ENCODE data around the gene IER3.
"Not testable (repeated sequence)": the region's sequence is repeated elsewhere in the genome, so short reads cannot be mapped to it uniquely, and the experiment has no call there.

IER3 gene

DNA sequence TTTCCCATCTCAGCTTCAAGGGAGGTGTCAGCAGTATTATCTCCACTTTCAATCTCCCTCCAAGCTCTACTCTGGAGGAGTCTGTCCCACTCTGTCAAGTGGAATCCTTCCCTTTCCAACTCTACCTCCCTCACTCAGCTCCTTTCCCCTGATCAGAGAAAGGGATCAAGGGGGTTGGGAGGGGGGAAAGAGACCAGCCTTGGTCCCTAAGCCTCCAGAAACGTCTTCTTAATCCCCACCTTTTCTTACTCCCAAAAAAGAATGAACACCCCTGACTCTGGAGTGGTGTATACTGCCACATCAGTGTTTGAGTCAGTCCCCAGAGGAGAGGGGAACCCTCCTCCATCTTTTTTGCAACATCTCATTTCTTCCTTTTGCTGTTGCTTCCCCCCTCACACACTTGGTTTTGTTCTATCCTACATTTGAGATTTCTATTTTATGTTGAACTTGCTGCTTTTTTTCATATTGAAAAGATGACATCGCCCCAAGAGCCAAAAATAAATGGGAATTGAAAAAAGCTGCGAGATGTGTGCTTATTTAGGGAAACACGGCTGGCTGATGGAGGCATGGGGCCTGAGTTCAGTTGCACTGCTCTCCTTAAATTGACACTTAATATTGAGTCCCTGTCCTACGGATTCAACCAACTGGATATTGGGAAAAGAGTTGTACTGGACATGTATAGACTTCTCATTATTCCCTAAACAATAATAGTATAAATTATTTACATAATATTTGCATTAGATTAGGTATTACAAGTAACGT, 19.3 kb downstream of the IER3 start:
- TF ChIP-seq, protein P1, sequence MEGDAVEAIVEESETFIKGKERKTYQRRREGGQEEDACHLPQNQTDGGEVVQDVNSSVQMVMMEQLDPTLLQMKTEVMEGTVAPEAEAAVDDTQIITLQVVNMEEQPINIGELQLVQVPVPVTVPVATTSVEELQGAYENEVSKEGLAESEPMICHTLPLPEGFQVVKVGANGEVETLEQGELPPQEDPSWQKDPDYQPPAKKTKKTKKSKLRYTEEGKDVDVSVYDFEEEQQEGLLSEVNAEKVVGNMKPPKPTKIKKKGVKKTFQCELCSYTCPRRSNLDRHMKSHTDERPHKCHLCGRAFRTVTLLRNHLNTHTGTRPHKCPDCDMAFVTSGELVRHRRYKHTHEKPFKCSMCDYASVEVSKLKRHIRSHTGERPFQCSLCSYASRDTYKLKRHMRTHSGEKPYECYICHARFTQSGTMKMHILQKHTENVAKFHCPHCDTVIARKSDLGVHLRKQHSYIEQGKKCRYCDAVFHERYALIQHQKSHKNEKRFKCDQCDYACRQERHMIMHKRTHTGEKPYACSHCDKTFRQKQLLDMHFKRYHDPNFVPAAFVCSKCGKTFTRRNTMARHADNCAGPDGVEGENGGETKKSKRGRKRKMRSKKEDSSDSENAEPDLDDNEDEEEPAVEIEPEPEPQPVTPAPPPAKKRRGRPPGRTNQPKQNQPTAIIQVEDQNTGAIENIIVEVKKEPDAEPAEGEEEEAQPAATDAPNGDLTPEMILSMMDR (IDR thresholded peaks at IDR 0.05; ENCODE audit: unreplicated experiment in 3 of 3) = no peak
- Mint-ChIP-seq H3K9me3 (no peaks in the 10 kb centered on the region), H3K4me1 (peaks cover 36% of the 10 kb centered on the region), H3K27ac (peak overlapping the region; percentile 0 to 40 (median 28)), H3K27me3 (ENCODE audit: low read depth) (no peaks in the 10 kb centered on the region), H3K36me3 (ENCODE audit: low read depth) (peaks cover 63% of the 10 kb centered on the region), H3K4me3 (peak overlapping the region; percentile 47 to 63 (median 61))

DNA sequence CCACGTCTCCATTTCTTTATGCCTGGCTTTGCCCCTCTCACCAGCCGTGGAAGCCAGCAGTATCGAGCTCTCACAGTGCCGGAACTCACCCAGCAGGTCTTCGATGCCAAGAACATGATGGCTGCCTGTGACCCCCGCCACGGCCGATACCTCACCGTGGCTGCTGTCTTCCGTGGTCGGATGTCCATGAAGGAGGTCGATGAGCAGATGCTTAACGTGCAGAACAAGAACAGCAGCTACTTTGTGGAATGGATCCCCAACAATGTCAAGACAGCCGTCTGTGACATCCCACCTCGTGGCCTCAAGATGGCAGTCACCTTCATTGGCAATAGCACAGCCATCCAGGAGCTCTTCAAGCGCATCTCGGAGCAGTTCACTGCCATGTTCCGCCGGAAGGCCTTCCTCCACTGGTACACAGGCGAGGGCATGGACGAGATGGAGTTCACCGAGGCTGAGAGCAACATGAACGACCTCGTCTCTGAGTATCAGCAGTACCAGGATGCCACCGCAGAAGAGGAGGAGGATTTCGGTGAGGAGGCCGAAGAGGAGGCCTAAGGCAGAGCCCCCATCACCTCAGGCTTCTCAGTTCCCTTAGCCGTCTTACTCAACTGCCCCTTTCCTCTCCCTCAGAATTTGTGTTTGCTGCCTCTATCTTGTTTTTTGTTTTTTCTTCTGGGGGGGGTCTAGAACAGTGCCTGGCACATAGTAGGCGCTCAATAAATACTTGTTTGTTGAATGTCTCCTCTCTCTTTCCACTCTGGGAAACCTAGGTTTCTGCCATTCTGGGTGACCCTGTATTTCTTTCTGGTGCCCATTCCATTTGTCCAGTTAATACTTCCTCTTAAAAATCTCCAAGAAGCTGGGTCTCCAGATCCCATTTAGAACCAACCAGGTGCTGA, 20.3 kb downstream of the IER3 start:
- Mint-ChIP-seq H3K36me3 (ENCODE audit: low read depth) (peaks cover 59% of the 10 kb centered on the region), H3K27ac (peak overlapping the region; percentile 0 to 99 (median 83)), H3K4me3 (peak overlapping the region; percentile 99), H3K4me1 (peaks cover 46% of the 10 kb centered on the region)
- not testable (repeated sequence) for H3K9me3 Mint-ChIP-seq; H3K27me3 Mint-ChIP-seq (ENCODE audit: low read depth)

DNA sequence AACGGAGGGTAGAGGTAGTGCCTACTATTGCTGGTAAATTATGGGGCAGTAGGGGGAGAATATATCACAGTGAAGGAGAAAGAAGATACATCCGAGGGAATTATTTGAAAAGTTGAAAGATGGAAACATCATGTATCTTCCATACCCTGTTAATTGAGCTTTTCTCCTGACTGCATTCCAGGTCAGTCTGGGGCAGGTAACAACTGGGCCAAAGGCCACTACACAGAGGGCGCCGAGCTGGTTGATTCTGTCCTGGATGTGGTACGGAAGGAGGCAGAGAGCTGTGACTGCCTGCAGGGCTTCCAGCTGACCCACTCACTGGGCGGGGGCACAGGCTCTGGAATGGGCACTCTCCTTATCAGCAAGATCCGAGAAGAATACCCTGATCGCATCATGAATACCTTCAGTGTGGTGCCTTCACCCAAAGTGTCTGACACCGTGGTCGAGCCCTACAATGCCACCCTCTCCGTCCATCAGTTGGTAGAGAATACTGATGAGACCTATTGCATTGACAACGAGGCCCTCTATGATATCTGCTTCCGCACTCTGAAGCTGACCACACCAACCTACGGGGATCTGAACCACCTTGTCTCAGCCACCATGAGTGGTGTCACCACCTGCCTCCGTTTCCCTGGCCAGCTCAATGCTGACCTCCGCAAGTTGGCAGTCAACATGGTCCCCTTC, 21.0 kb downstream of the IER3 start:
- H3K27me3 Mint-ChIP-seq (ENCODE audit: low read depth); H3K9me3 Mint-ChIP-seq: not testable (repeated sequence)
- peak overlapping the region; percentile 99 for H3K4me3 Mint-ChIP-seq
- peak overlapping the region; percentile 54 to 99 (median 83) for H3K27ac Mint-ChIP-seq
- peaks cover 47% of the 10 kb centered on the region for H3K4me1 Mint-ChIP-seq
- peaks cover 59% of the 10 kb centered on the region for H3K36me3 Mint-ChIP-seq (ENCODE audit: low read depth)

DNA sequence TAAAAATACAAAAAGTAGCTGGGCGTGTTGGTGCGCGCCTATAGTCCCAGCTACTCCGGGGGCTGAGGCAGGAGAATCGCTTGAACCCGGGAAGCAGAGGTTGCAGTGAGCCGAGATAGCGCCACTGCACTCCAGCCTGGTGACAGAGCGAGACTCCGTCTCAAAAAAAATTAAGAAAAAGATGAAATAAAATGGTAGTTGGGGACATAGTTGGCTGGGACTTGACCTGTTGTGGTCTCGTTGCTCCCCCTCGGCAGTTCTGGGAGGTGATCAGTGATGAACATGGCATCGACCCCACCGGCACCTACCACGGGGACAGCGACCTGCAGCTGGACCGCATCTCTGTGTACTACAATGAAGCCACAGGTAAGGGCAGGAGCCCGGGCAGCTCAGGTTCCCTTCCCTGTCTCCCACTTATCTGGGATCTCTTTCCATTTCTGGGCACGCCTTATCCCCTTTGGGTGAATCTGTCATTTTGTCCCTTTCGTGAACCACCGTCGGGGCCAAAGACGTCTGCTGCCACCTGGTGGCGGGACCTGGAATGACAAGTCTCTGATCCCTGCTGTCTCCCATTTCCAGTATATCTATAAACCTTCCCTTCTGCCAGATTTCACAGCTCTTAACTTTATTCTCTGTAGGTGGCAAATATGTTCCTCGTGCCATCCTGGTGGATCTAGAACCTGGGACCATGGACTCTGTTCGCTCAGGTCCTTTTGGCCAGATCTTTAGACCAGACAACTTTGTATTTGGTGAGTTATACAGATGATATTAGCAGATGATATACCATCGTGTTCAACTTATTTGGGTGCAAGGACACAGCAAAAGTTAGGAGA, 21.9 kb downstream of the IER3 start:
- Mint-ChIP-seq H3K4me1 (peaks cover 51% of the 10 kb centered on the region), H3K4me3 (peak overlapping the region; percentile 99), H3K27me3 (ENCODE audit: low read depth) (no peaks in the 10 kb centered on the region), H3K27ac (peak overlapping the region; percentile 83 to 99 (median 97)), H3K36me3 (ENCODE audit: low read depth) (peaks cover 51% of the 10 kb centered on the region), H3K9me3 (no peaks in the 10 kb centered on the region)
- TF ChIP-seq, protein P1 (IDR thresholded peaks at IDR 0.05; ENCODE audit: unreplicated experiment in 3 of 3) = peak; percentile 91 to 98 (median 95)

DNA sequence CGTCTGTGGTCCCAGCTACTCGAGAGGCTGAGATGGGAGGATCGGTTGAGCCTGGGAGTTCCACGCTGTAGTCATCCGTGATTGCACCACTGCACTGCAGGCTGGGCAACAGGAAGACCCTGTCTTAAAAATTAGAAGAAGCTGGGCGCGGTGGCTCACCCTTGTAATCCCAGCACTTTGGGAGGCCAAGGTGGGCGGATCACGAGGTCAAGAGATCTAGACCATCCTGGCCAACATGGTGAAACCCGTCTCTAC, 22.4 kb downstream of the IER3 start:
- peak overlapping the region; percentile 99 for H3K4me3 Mint-ChIP-seq
- peaks cover 50% of the 10 kb centered on the region for H3K36me3 Mint-ChIP-seq (ENCODE audit: low read depth)
- not testable (repeated sequence) for H3K27me3 Mint-ChIP-seq (ENCODE audit: low read depth); H3K9me3 Mint-ChIP-seq
- H3K4me1 Mint-ChIP-seq = peaks cover 56% of the 10 kb centered on the region
- peak overlapping the region; percentile 83 to 99 (median 97) for H3K27ac Mint-ChIP-seq

DNA sequence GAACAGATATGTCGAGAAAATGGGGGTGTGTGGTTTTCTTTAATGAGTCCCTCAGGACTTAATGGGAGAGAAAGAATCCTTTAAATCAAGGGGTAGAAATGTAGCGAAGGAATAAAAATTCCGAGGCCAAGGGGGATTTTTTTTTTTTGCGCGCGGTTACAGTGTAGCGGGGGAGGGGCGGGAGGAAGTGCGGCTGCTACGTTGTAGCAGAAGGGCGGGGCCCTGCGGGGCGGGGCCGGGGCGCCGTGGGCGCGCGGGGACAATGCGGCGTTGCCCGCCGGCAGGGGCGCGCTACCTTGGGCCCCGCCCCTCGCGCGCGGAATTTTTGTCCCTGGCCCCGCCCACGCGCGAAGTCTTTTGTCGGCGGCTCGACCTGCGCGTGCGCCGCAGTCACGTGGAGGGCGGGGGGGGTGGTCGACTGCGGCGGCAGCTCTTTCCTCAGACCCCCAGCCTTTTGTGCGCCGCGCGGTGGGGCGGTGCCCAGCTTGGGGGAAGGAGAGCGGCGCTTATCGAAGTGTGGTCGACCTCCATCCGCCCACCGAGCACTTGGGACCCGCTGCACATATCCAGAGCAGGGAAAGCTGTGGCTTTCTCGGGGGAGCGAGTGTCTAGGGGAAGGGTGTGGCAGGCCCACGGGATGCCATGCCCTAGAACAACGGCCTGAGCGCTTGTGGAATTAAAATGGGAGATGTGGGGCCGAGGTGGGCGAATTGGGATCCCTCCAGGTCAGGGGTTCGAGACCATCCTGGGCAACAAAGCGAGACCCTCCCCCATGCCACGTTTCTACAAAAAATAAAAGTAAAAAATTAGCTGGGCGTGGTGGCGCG, 22.9 kb downstream of the IER3 start:
- Mint-ChIP-seq H3K4me3 (peak overlapping the region; percentile 99), H3K36me3 (ENCODE audit: low read depth) (peaks cover 47% of the 10 kb centered on the region), H3K9me3 (no peaks in the 10 kb centered on the region), H3K27ac (peak overlapping the region; percentile 97 to 99 (median 99)), H3K27me3 (ENCODE audit: low read depth) (no peaks in the 10 kb centered on the region), H3K4me1 (peaks cover 58% of the 10 kb centered on the region)
- TF ChIP-seq, protein P1 (IDR thresholded peaks at IDR 0.05; ENCODE audit: unreplicated experiment in 3 of 3) = peak; percentile 43 to 44 (median 44)

All from nephron (organoid).